Measurements from ENCODE around the gene USH1G. TPM values are rescaled to one million over a fixed set of nuclear protein-coding genes. Genes with fewer than 3 reads are reported as not detected.

Gene USH1G
- total and polyA plus RNA-seq, 12 donors, result 0.40 to 5.0 (median 1.2) TPM

GRCh38 chr17:74950207-74950606 lies 27.2 kb upstream of the USH1G start:
- no peaks in the 10 kb centered on the region for H3K4me1 ChIP-seq (replicated peaks in 1 of 2)
- TF ChIP-seq CTCF (IDR thresholded peaks at IDR 0.05), result no peak
- no peak for TF ChIP-seq POLR2A (IDR thresholded peaks at IDR 0.05)
- no peaks in the 10 kb centered on the region for H3K36me3 ChIP-seq (replicated peaks in 1 of 2)
- WGBS, 4 donors, result 76 to 78% (median 77%) methylated on average over 5 to 8 of the region's 8 CpGs; no CpG with 5 or more reads in 1 of the 4 donors
- intact Hi-C loops (cut with DNase I), result loop anchor here in 1 of 2 donors (10.0 kb wide), 1 partner anchor 155 kb away; no protein-coding TSS in a partner anchor
- no peaks in the 10 kb centered on the region for H3K27me3 ChIP-seq
- DNase-seq, result no peak
- no peak overlapping the region for H3K4me3 ChIP-seq
- no peaks in the 10 kb centered on the region for H3K9me3 ChIP-seq (replicated peaks in 1 of 3)
- H3K27ac ChIP-seq, result no peak overlapping the region

GRCh38 chr17:74949455-74950115 lies 26.5 kb upstream of the USH1G start:
- WGBS, 4 donors, result 20 to 74% (median 68%) methylated on average over 1 to 12 of the region's 12 CpGs
- H3K4me3 ChIP-seq, result no peak overlapping the region
- no peaks in the 10 kb centered on the region for H3K36me3 ChIP-seq (replicated peaks in 1 of 2)
- no peaks in the 10 kb centered on the region for H3K9me3 ChIP-seq (replicated peaks in 1 of 3)
- no peaks in the 10 kb centered on the region for H3K4me1 ChIP-seq (replicated peaks in 1 of 2)
- no peak for DNase-seq
- intact Hi-C loops (cut with DNase I), result loop anchor here in 1 of 2 donors (10.0 kb wide), 1 partner anchor 155 kb away; no protein-coding TSS in a partner anchor
- no peaks in the 10 kb centered on the region for H3K27me3 ChIP-seq
- TF ChIP-seq CTCF (IDR thresholded peaks at IDR 0.05), result no peak
- no peak for TF ChIP-seq POLR2A (IDR thresholded peaks at IDR 0.05)
- no peak overlapping the region for H3K27ac ChIP-seq

GRCh38 chr17:74947041-74947754 lies 24.1 kb upstream of the USH1G start:
- H3K27ac ChIP-seq, result no peak overlapping the region
- no peak overlapping the region for H3K4me3 ChIP-seq
- H3K36me3 ChIP-seq (replicated peaks in 1 of 2), result no peaks in the 10 kb centered on the region
- H3K27me3 ChIP-seq, result peaks cover 6% of the 10 kb centered on the region
- no peak for DNase-seq
- WGBS, 4 donors, result 86 to 93% (median 89%) methylated on average over 6 to 17 of the region's 17 CpGs
- H3K9me3 ChIP-seq (replicated peaks in 1 of 3), result no peaks in the 10 kb centered on the region
- no peaks in the 10 kb centered on the region for H3K4me1 ChIP-seq (replicated peaks in 1 of 2)
- intact Hi-C loops (cut with DNase I), result no loop called here
- TF ChIP-seq CTCF (IDR thresholded peaks at IDR 0.05) (no peak), POLR2A (IDR thresholded peaks at IDR 0.05) (no peak)

GRCh38 chr17:74946641-74947040 lies 23.6 kb upstream of the USH1G start:
- H3K27ac ChIP-seq, result no peak overlapping the region
- 80 to 91% (median 87%) methylated on average over 11 to 14 of the region's 14 CpGs; no CpG with 5 or more reads in 1 of the 4 donors for WGBS, 4 donors
- no peaks in the 10 kb centered on the region for H3K4me1 ChIP-seq (replicated peaks in 1 of 2)
- no peaks in the 10 kb centered on the region for H3K36me3 ChIP-seq (replicated peaks in 1 of 2)
- no peaks in the 10 kb centered on the region for H3K9me3 ChIP-seq (replicated peaks in 1 of 3)
- intact Hi-C loops (cut with DNase I), result no loop called here
- H3K27me3 ChIP-seq, result peaks cover 10% of the 10 kb centered on the region
- DNase-seq, result no peak
- no peak overlapping the region for H3K4me3 ChIP-seq
- TF ChIP-seq CTCF (IDR thresholded peaks at IDR 0.05) (no peak), POLR2A (IDR thresholded peaks at IDR 0.05) (no peak)

Data from adrenal gland (tissue), 12 donors.